A549 (cell line): ENCODE measurements around the gene STK11IP. TPM values are rescaled to one million over a fixed set of nuclear protein-coding genes. Genes with fewer than 3 reads are reported as not detected.

ENCODE experiments used
- ATAC-seq, 2 experiments: fragments of 200-7000 bp in 1 of 2; fragments of >200 bp in 1 of 2; cut with Nextera tagmentation in 1 of 2; cut with Tn5 transposase in 1 of 2; 3 replicates each; pipeline versions ENCODE4 v1.8.0 to v1.9.1; 2018 to 2020; ENCODE audit warnings: mild to moderate bottlenecking in 1 of 2, moderate library complexity in 1 of 2
- CTCF ChIA-PET: fragments of 300-600 bp; sonication (Branson Sonifier 250); formaldehyde crosslinking; extraction: SDS; loops from one replicate; lab custom pipeline; 2021; ENCODE audit warnings: antibody characterized with exemption, inconsistent platforms; lab: Yijun Ruan, JAX
- POLR2A ChIA-PET: fragments of 350-600 bp; formaldehyde crosslinking; extraction: SDS; loops from one replicate; lab custom pipeline; 2021; ENCODE audit warnings: antibody characterized with exemption, inconsistent platforms; lab: Yijun Ruan, JAX
- DNase-seq, 2 experiments: peaks; one replicate each; pipeline versions ENCODE4 v3.0.0 to v3.0.0-alpha.2; 2011 to 2016; ENCODE audit warnings: low read depth in 1 of 2, low spot score in 1 of 2
- FAIRE-seq: peaks from 2 replicates; lab custom pipeline; 2011; peaks lifted over from hg19 to GRCh38; lab: Jason Lieb, UNC
- H3K27ac ChIP-seq, 2 experiments: fragments of >200 bp; sonication (Bioruptor Twin); formaldehyde crosslinking; 3 replicates each; pipeline ENCODE4 v1.5.1; 2016 to 2017
- H3K4me1 ChIP-seq: fragments of >200 bp; sonication (Bioruptor Twin); formaldehyde crosslinking; 3 replicates; pipeline ENCODE4 v1.6.1; 2016
- H3K4me2 ChIP-seq: fragments of >200 bp; sonication (Bioruptor Twin); formaldehyde crosslinking; 3 replicates; pipeline ENCODE4 v1.6.1; 2016
- H3K4me3 ChIP-seq: fragments of >200 bp; sonication (Bioruptor Twin); formaldehyde crosslinking; 3 replicates; pipeline ENCODE4 v1.5.1; 2016
- H3K9me3 ChIP-seq: fragments of >200 bp; sonication (Bioruptor Twin); formaldehyde crosslinking; 3 replicates; pipeline ENCODE4 v1.6.1; 2016
- BHLHE40 ChIP-seq: IDR thresholded peaks from 2 replicates; pipeline ENCODE4 v1.6.1; 2012; ENCODE audit warnings: low read depth, low read length, inconsistent platforms
- CEBPB ChIP-seq, 2 experiments: fragments of >200 bp in 1 of 2; sonication (Bioruptor Twin) in 1 of 2; formaldehyde crosslinking in 1 of 2; IDR thresholded peaks; 2 replicates each; pipeline ENCODE4 v1.6.1; 2012 to 2016
- CTCF ChIP-seq: fragments of >200 bp; sonication (Bioruptor Twin); formaldehyde crosslinking; IDR thresholded peaks from 3 replicates; pipeline ENCODE4 v1.5.1; 2016
- E2F6 ChIP-seq: IDR thresholded peaks from 2 replicates; pipeline ENCODE4 v1.6.1; 2012; ENCODE audit warnings: low read depth, borderline replicate concordance
- FOSL2 ChIP-seq, 2 experiments: fragments of 450-650 bp in 1 of 2; fragments of >200 bp in 1 of 2; sonication (Bioruptor Twin) in 1 of 2; formaldehyde crosslinking; IDR thresholded peaks; 2 replicates each; pipeline versions ENCODE4 v1.5.0 to v1.6.1; 2016 to 2020; ENCODE audit warnings: mild to moderate bottlenecking in 1 of 2, moderate library complexity in 1 of 2
- FOXS1 ChIP-seq: fragments of 250-450 bp; sonication (Bioruptor Pico); IDR thresholded peaks from 2 replicates; pipeline ENCODE4 v1.5.0; 2020; ENCODE audit warnings: mild to moderate bottlenecking, moderate library complexity
- HDAC2 ChIP-seq: fragments of 200-600 bp; sonication (generic); IDR thresholded peaks from 2 replicates; pipeline ENCODE4 v1.6.1; 2016
- HOXB13 ChIP-seq: fragments of 250-450 bp; sonication (Bioruptor Pico); IDR thresholded peaks from 2 replicates; pipeline ENCODE4 v1.5.0; 2020; ENCODE audit warnings: low read depth, mild to moderate bottlenecking, moderate library complexity
- JUNB ChIP-seq: fragments of >200 bp; sonication (Bioruptor Twin); formaldehyde crosslinking; IDR thresholded peaks from 2 replicates; pipeline ENCODE4 v1.6.1; 2016
- KDM5A ChIP-seq: fragments of 200-600 bp; sonication (generic); IDR thresholded peaks from 2 replicates; pipeline ENCODE4 v1.6.1; 2016; ENCODE audit warnings: antibody characterized with exemption, mild to moderate bottlenecking
- MAFK ChIP-seq: fragments of 450-650 bp; IDR thresholded peaks from 2 replicates; pipeline ENCODE4 v1.6.1; 2014; ENCODE audit not compliant: partially characterized antibody
- MAZ ChIP-seq: fragments of 150-350 bp; IDR thresholded peaks from 2 replicates; pipeline ENCODE4 v1.6.1; 2014; ENCODE audit warnings: antibody characterized with exemption, low read depth, low read length, borderline replicate concordance
- MYC ChIP-seq: IDR thresholded peaks from 2 replicates; pipeline ENCODE4 v1.6.1; 2012; ENCODE audit warnings: mild to moderate bottlenecking, inconsistent platforms, low read length, improper control_type of control experiment, borderline replicate concordance
- PBX3 ChIP-seq: IDR thresholded peaks from 2 replicates; pipeline ENCODE4 v1.6.1; 2012
- POLR2AphosphoS2 ChIP-seq: conservative IDR thresholded peaks from 2 replicates; pipeline ENCODE4 v1.6.1; 2012; ENCODE audit warnings: low read length, improper control_type of control experiment, inconsistent platforms
- RFX5 ChIP-seq: fragments of 450-650 bp; IDR thresholded peaks from 2 replicates; pipeline ENCODE4 v1.7.1; 2014; ENCODE audit warnings: antibody characterized with exemption, mild to moderate bottlenecking, moderate library complexity
- RNF2 ChIP-seq: fragments of 200-600 bp; sonication (generic); IDR thresholded peaks from 2 replicates; pipeline ENCODE4 v1.6.1; 2016; ENCODE audit warnings: low read depth, mild to moderate bottlenecking, antibody characterized with exemption, moderate library complexity, borderline replicate concordance
- SREBF2 ChIP-seq: fragments of 450-650 bp; IDR thresholded peaks from 2 replicates; pipeline ENCODE4 v1.6.1; 2014; ENCODE audit warnings: mild to moderate bottlenecking, moderate library complexity
- TFCP2L1 ChIP-seq: fragments of 250-450 bp; sonication (Bioruptor Pico); IDR thresholded peaks from 2 replicates; pipeline ENCODE4 v1.5.0; 2021; ENCODE audit warnings: mild to moderate bottlenecking
- WGBS: methylation state at CpG from one replicate; pipeline ENCODE4 v1.1.6; 2017; ENCODE audit errors: missing lambda C conversion rate; 5-methylcytosine and 5-hydroxymethylcytosine counted together
- polyA plus RNA-seq, 4 experiments: library from polyadenylated mRNA; depleted of rRNA in 3 of 4; stranded (reverse); fragments of >200 nt; fragmentation: RNase III in 1 of 4; extraction: RNeasy Plus Mini Kit Qiagen cat#74134 plus additional on column Dnase treatment in 1 of 4; gene quantifications; 2 replicates in 3 of 4; 3 replicates in 1 of 4; pipeline ENCODE4 v1.2.3, GENCODE V29; 2011 to 2017
- TF ChIP-seq, protein P1 (sequence below): fragments of >200 bp; sonication (Bioruptor Twin); formaldehyde crosslinking; IDR thresholded peaks from 2 replicates; pipeline ENCODE4 v1.6.1; 2016
- TF ChIP-seq, protein P2 (sequence below): fragments of 450-650 bp; IDR thresholded peaks from 2 replicates; pipeline ENCODE4 v1.6.1; 2014; ENCODE audit warnings: antibody characterized with exemption

Gene STK11IP
- polyA plus RNA-seq, 2 of the 4 experiments (the other 2 are of a cell fraction): 13.3 to 18.8 TPM

- TF ChIP-seq JUNB: no peak
- no peak for TF ChIP-seq RFX5
- TF ChIP-seq, protein P1, sequence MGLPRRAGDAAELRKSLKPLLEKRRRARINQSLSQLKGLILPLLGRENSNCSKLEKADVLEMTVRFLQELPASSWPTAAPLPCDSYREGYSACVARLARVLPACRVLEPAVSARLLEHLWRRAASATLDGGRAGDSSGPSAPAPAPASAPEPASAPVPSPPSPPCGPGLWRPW: no peak
- no peak for TF ChIP-seq MAZ
- TF ChIP-seq MYC: no peak
- TF ChIP-seq, protein P2, sequence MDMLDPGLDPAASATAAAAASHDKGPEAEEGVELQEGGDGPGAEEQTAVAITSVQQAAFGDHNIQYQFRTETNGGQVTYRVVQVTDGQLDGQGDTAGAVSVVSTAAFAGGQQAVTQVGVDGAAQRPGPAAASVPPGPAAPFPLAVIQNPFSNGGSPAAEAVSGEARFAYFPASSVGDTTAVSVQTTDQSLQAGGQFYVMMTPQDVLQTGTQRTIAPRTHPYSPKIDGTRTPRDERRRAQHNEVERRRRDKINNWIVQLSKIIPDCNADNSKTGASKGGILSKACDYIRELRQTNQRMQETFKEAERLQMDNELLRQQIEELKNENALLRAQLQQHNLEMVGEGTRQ: no peak
- TF ChIP-seq MAFK: no peak
- TF ChIP-seq, all 56 proteins: peak for 0
These were observed 38.7 kb downstream of the STK11IP start (continued) for GRCh38 chr2:219636144-219636915.

GRCh38 chr2:219636941-219637841 lies 39.5 kb downstream of the STK11IP start:
- Histone ChIP-seq H3K4me2 (no peak overlapping the region), H3K27ac (no peak overlapping the region), H3K4me1 (0 out of 3 replicates have a peak, but pooled peaks cover 2% of the 10 kb centered on the region), H3K9me3 (no peaks in the 10 kb centered on the region), H3K4me3 (no peak overlapping the region)
- POLR2A ChIA-PET: no interaction called here
- no peak for DNase-seq
- TF ChIP-seq SREBF2: no peak
- TF ChIP-seq POLR2AphosphoS2: no peak
- no peak for TF ChIP-seq KDM5A
- no peak for TF ChIP-seq BHLHE40
- no peak for TF ChIP-seq E2F6
- TF ChIP-seq RNF2: no peak
- TF ChIP-seq CTCF: no peak
- TF ChIP-seq FOXS1 (CRISPR knock-in tag): no peak
- no peak for TF ChIP-seq MAZ
- TF ChIP-seq FOSL2 (IDR thresholded peaks at IDR 0.05): no peak
- no peak for TF ChIP-seq FOSL2 (CRISPR knock-in tag; IDR thresholded peaks at IDR 0.05)
- no peak for TF ChIP-seq HOXB13 (CRISPR knock-in tag)
- no peak for TF ChIP-seq PBX3
- no peak for TF ChIP-seq HDAC2
- no peak for TF ChIP-seq CEBPB (IDR thresholded peaks at IDR 0.05)
- TF ChIP-seq, protein P2: no peak
- no peak for TF ChIP-seq TFCP2L1 (CRISPR knock-in tag)
- CTCF ChIA-PET: interaction anchor here (0.9 to 3.6 kb wide), 5 partner anchors 76 to 99 kb away, joined by 3 to 10 read pairs (median 4); no protein-coding TSS in a partner anchor
- 49% methylated on average over 7 of the region's 13 CpGs for WGBS
- ATAC-seq: no peak
- FAIRE-seq: no peak
